CD1c-positive myeloid dendritic cell (primary cell): ENCODE measurements around the gene HHLA2.

ENCODE experiments used
- DNase-seq: peaks from one replicate; pipeline ENCODE4 v3.0.0-alpha.2; 2016; ENCODE audit errors: extremely low spot score

Gene HHLA2

GRCh38 chr3:108393128-108393900 is 97.0 kb downstream of the HHLA2 start:
- DNase-seq, result no peak

DNA sequence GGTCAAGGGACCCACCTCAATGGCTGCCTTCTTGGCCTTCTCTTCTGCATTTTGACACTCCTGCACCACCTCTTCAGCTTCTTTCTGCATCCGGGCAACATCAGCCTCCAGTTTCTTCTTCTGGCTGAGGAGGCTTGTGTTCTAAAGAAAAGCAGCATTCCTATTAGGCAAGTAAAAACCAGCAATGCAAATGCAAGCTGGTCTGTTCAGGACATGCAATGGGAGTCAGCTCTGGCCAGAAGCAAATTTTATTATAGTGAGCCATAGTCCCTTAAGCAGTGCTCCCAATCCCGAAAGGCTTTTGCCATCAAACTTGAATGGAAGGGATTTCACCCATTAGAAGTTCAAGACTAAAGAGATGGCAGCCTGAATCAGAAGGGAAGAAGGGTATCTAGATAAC is 97.7 kb downstream of the HHLA2 start:
- DNase-seq, result no peak

DNA sequence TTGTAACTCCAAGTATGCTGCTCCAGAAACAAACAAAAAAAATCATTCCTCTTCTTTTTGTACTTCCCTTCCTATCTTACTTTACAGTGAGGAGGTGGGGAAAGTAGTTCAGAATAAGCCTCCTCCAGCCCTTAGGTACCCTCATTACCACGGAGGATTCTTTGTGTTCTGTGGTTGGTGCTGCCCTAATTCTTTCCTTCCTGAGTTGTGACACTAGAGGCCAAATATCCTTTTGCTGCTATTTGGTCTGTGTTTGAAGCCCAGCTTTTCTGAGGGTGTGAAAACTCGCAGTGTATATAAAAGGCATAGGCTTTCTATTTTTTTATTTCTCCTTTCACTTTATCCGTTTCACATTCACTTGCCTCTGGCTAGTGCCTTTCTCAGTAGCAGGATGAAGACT is 98.2 kb downstream of the HHLA2 start:
- no peak for DNase-seq

DNA sequence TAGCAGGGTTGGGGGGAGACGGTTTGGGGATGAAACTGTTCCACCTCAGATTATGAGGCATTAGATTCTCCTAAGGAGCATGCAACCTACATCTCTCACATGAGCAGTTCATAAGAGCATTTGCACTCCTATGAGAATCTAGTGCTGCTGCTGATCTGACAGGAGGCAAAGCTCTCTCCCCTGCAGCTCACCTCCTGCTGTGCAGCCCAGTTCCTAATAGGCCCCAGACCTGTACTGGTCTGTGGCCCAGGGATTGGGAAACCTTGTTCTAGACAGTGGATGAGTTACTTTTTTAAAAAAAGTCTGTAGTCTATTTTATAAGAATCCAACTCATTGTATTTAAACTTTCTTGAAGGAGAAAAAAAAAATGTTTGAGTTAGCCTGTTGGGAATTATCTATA is 100.0 kb downstream of the HHLA2 start:
- no peak for DNase-seq

- no peak for DNase-seq
Measured at GRCh38 chr3:108398510-108398909, 102.2 kb downstream of the HHLA2 start.

- DNase-seq, result no peak
Measured at GRCh38 chr3:108401836-108402235, 105.5 kb downstream of the HHLA2 start.

DNA sequence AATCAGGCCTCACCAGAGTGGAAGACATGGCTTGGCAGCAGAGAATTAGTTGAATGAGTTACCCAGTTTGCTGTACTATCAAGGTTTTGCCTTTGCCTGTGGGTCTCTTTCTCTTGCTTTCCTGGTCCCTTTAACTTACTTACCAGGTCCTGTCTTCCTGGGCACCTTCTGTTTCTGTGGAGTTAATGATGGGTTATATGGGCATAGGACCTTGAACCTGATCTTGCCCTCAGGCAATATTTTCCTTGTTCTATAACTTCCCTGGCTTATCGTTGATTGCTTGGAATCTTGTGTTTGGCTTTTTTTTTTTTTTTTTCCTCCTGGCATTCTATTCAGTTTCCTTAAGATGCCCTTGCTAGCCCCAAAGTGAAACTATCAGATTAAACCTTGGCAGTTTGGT is 106.8 kb downstream of the HHLA2 start:
- DNase-seq, result no peak

DNA sequence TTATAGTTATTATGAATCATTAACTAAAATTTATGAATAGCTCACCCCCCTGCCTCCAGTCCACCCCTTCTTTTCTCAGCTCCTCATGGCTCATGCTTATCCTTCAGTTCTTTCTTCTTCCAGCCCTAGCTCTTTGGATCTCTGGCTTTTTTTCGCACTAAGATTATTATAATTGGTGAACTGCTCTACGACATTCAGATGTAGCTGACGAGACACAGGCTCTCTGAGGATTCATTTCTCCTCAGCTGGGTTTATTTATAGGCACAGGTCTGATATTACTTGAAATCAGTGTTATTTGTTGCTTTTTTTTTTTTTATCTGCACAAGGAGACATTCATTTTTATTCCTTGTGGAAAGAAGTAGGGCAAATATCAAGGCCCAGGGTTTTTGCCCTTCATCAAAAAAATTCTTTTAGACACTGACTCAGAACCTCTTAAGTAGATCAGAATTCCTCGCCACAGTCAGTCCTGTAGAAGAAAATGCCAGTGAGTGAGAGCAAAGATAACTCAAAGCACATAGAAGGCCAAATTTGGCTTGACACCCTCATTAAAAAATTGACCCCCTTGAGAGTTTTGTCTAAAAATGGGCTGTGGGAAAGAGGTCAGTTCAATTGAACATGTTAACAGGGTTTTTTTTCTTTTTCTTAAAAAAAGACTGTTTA is 107.5 kb downstream of the HHLA2 start:
- no peak for DNase-seq

DNA sequence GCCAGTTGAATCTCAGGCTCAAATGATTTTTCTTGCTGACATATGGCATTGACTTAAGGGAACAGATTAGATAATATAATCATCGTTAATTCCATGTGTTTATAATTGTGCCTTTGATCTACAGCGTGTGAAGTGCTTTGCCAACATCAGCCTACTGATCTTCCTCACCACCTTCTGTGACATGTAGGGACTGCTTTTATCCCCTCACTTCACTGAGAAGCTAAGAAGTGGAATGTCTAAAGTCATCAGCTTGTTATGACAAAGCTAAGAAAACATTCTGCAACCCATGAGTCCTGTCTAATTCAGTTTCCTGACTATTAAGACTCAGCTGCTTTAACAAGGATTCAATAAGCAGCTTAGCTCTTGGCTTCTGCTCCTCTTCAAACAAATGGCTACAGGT is 108.0 kb downstream of the HHLA2 start:
- DNase-seq, result no peak

DNA sequence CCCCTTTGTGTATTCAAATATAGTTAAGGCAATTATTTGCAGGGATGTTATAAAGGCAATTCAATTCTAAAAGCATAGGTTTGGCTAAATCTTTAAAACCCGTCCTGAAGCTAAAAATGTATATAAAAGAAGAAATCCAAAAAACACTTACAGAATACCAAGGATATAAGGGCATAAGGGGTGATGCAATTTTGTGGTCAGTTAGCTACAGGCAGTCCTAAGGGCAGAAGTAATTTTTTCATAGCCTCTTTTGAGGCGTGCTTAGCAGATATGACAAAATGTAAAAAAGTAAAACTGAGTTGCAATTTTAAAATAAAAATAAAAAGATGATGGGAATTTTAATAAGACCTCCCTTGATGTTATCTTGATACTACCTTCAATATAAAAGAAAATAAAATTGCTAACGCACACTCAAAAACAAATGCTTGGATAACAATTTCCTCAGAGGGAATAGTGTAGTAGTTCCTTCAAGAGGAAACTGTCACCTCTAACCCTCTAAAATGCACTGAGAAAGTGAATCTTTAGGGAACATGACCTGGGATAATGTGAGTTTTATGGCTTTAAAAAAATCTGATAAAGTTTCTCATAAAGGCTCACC is 109.8 kb downstream of the HHLA2 start:
- DNase-seq, result peak; percentile 13

- DNase-seq, result peak; percentile 72
Measured at GRCh38 chr3:108406661-108407206, 110.4 kb downstream of the HHLA2 start.

DNA sequence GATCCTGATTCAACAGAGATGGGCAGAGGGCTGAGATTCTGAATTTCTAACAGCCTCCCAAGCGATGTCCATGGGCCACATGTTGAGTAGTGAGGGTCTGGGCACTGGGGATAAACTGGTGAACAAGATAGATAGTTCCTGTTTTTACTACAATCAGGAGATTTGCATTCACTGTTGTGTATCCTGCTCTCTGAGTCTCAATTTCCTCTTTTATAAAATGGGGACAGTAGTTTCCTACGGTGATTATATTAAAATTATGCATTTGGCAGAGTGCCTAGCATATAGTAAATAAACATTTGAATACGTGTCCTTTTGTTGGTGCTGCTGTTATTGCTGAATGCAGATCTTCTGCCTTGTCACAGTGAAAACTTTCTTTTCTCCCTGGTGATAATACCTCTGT is 111.5 kb downstream of the HHLA2 start:
- DNase-seq, result peak; percentile 52

- no peak for DNase-seq
Measured at GRCh38 chr3:108408883-108409799, 112.8 kb downstream of the HHLA2 start.

DNA sequence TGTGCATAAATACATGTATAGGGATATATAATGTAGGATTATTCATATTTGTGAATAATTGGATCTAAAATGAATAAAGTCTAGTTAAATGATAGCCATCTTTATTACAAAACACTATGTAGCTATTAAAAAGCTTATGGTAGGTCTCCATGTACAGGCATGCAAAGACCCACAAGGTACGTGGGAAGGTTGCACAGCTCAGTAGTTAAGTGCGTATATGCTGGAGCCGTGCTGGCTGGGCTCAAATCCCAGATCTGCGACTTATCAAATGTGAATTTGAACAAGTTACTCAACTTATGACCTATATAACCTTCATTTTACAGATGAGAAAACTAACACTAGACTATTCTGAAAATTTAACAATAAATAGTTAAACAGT is 113.4 kb downstream of the HHLA2 start:
- DNase-seq, result no peak

GRCh38 chr3:108410531-108410984 is 114.2 kb downstream of the HHLA2 start:
- no peak for DNase-seq

DNA sequence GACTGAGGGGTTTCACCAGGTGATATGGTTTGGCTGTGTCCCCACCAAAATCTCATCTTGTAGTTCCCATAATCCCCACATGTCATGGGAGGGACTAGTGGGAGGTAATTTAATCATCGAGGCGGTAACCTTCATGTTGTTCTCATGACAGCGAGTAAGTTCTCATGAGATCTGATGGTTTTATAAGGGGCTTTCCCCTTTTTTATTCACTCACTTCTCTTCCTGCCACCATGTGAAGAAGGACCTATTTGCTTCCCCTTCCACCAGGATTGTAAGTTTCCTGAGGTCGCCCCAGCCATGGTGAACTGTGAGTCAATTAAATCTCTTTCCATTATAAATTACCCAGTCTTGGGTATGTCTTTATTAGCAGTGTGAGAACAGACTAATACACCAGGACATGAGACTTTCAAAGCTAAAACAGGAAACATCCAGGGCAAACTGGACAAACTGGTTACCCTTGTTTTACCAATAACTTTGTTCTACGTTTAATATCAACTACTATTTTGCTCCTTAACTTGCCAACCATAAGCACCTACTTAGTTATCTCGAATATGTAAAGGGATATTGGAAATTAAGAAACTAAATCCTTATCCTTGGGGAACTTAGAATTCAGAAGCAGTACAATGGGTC is 115.9 kb downstream of the HHLA2 start:
- DNase-seq, result no peak

GRCh38 chr3:108414007-108414406 is 117.7 kb downstream of the HHLA2 start:
- no peak for DNase-seq

GRCh38 chr3:108415661-108416060 is 119.3 kb downstream of the HHLA2 start:
- no peak for DNase-seq

GRCh38 chr3:108416111-108416869 is 119.9 kb downstream of the HHLA2 start:
- DNase-seq, result no peak

DNA sequence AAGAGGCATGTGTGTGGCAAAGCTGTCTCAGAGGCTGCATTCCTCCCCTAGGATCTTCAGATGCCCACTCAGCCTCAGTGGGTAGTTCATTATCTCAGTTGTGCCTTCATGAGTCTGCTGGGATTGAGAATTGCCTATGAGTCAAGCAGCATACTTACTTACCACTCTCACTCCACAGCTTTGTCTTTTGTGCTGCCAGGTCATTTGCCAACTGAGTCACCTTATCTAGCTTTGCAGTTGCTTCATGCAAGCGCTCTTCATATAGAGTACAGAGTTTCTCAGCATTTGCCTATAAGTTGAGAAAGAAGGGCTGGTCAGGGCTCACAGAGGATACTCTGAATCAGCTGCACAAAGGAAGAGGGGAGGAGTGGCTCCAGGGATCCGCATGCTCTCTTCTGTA is 124.6 kb downstream of the HHLA2 start:
- DNase-seq, result no peak
